HG02884 (cell line): Measurements from ENCODE around the gene EFCAB5.
"Not testable (repeated sequence)": the region's sequence is repeated elsewhere in the genome, so short reads cannot be mapped to it uniquely, and the experiment has no call there.

ENCODE experiments used
- ATAC-seq: cut with Tn5 transposase; IDR thresholded peaks from one replicate; pipeline ENCODE4 v1.9.1; 2021; ENCODE audit warnings: mild to moderate bottlenecking, moderate library complexity; ENCODE audit not compliant: unreplicated experiment

The EFCAB5 gene

GRCh38 chr17:30093463-30094147 is 152.2 kb downstream of the EFCAB5 start:
- no peak for ATAC-seq

DNA sequence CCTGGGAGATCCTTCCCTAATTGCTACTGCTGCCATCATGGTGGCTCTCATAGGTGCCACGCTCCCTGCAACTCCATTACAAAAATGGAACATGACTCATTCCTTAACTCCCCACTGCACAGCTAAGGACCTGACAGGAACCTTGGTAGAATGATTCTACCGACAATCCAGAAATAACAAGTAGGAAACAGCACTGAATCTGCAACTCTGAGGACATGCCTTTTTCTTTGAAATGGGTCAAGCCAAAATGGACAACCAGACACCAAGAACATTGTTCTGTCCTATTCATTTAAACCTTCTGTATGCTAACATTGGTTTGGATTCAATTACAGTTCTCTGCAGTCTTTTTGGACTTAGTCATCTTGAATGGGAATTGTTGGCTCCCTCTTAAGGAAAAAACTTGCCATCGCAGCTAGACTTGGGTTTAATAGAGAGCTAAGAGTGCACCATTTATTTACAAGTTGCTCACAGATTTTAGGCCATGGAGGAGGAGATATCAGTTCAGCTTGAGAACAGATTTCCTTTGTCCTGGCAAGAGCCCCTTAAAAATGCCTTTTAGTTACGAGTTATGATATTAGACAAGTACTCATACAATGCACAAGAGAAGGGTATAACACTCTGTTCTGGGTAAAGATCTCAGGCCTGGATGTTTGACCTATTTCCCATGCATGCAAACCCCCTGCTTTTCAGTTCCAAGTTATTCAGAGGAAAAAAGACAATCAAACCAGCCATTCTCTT is 154.2 kb downstream of the EFCAB5 start:
- no peak for ATAC-seq

DNA sequence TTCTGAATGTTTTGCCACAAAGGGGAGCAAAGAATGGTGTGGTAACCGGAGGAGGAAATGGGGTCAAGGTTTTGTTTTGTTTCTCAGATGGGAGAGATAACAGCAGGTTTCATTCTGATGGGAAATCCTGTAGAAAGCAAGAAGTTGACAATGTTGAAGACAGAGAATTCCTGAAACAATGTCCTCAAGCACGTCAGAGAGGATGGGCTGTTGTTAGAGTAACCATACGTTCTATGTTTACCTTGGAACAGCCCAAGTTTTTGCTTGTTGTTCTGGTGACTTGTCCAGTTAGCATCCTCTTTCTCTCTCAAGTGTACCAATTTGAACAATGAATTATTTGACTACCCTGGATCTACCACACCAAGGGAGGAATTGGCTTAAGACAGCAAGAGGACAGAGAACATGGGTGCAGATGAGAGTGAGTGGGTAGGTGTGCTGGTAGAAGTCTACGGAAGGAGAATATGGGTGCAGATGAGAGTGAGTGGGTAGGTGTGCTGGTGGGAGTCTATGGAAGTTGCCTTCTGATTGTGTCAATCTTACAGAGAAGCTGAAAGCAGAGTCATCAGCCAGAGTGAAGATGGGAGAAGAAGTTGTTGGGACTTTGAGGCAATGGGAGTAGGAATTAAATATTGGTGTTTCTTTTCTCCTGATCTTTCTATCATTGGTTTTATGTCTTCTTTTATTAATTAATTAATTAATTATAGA is 160.4 kb downstream of the EFCAB5 start:
- ATAC-seq: no peak

DNA sequence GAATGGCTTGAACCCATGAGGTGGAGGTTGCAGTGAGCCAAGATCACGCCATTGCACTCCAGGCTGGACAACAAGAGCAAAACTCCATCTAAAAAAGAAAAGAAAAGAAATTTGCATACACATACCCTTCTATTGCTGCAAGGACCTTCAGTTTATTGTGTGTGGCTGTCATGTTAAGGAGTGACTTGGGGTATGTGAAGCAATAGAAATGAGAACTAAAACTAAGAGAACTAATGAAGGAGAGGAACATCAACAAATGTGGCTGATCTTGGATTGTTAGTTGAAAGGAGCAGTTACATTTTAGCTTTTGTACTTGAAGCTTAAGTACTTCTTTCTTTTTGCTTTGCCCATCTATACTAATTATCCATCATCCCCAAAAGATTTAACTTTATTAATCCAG is 162.5 kb downstream of the EFCAB5 start:
- no peak for ATAC-seq

GRCh38 chr17:30104575-30105339 is 163.3 kb downstream of the EFCAB5 start:
- ATAC-seq: no peak

DNA sequence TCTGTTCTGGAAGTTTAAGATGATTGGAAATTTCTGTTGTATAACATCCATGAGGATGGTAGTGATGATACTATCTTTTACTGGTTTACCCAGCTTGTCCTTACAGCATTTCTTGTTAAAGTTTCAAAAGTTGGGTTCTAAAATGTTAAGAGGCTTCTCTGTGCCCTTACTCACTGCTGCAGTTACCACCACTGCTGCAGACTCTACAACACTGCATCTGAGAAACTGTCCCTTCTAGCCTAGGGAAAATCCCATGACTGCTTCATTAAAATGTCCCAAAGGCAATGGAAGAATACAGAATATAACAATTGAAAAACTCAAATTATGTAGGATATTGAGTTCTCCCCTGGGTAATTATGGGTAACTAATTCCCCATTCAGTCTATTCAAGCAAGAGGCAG is 171.4 kb downstream of the EFCAB5 start:
- no peak for ATAC-seq

DNA sequence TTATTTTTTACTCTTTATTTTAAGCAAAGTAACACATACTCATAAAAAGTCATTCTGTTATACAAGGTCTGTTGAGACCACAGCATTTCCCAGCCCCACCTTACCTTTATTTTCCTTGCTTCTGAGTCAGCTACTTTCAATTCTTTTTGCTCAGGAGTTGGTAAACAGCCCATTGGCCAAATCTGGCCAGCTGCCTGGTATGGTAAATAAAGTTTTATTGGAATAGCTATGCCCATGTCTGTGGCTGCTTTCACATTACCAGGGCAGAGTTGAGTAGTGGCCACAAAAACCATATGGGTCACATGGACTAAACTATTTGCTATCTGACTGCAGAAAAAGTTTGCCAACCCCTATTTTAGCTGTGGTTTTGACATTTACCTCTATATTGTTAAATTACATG is 171.8 kb downstream of the EFCAB5 start:
- no peak for ATAC-seq

GRCh38 chr17:30116345-30116660 is 174.9 kb downstream of the EFCAB5 start:
- ATAC-seq: no peak

GRCh38 chr17:30116661-30117551 is 175.5 kb downstream of the EFCAB5 start, which contains the start of gene NSRP1:
TSS of gene NSRP1 (plus strand) at chr17:30116816. CDS start at chr17:30116844, 28 bp downstream.
- ATAC-seq: peak; percentile 90

DNA sequence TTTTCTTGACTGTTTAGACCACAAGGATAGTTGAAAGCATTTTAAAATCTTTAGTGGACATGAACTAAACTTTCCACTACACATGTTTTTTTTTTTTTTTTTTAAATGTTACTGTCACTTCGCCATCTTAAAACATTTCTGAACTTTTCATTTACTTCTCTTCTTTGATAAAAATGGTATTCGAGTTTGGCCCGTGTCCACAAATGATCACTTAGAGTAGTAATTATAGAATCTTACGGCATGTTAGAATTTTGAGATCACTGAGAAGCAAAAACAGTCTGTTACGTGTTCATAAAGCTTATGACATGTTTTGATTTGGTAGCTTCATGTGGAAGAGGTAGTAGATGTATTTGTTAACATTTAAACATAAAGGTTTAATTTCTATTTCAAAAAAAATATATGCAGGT is 176.2 kb downstream of the EFCAB5 start:
- ATAC-seq: no peak

GRCh38 chr17:30118635-30119034 is 177.2 kb downstream of the EFCAB5 start:
- ATAC-seq: not testable (repeated sequence)

- no peak for ATAC-seq
Observed at GRCh38 chr17:30124273-30124796, 182.9 kb downstream of the EFCAB5 start.

- no peak for ATAC-seq
Observed at GRCh38 chr17:30130121-30130520, 188.7 kb downstream of the EFCAB5 start.

- ATAC-seq: no peak
Observed at GRCh38 chr17:30132615-30133014, 191.2 kb downstream of the EFCAB5 start.

- no peak for ATAC-seq
Observed at GRCh38 chr17:30133197-30133596, 191.8 kb downstream of the EFCAB5 start.

GRCh38 chr17:30134551-30134950 is 193.1 kb downstream of the EFCAB5 start:
- ATAC-seq: no peak

- ATAC-seq: no peak
Observed at GRCh38 chr17:30137158-30137557, 195.7 kb downstream of the EFCAB5 start.

- not testable (repeated sequence) for ATAC-seq
Observed at GRCh38 chr17:30147860-30148259, 206.4 kb downstream of the EFCAB5 start.

- ATAC-seq: no peak
Observed at GRCh38 chr17:30148376-30148775, 206.9 kb downstream of the EFCAB5 start.

- no peak for ATAC-seq
Observed at GRCh38 chr17:30151471-30151870, 210.0 kb downstream of the EFCAB5 start.
